HG02884 (cell line): ENCODE data around the gene ASNS.
"Not testable (repeated sequence)": the region's sequence is repeated elsewhere in the genome, so short reads cannot be mapped to it uniquely, and the experiment has no call there.

Source experiments
- ATAC-seq: cut with Tn5 transposase; IDR thresholded peaks from one replicate; pipeline ENCODE4 v1.9.1; 2021; ENCODE audit warnings: mild to moderate bottlenecking, moderate library complexity; ENCODE audit not compliant: unreplicated experiment

ASNS gene

GRCh38 chr7:97872025-97872669 is at the start of gene ASNS:
ASNS (minus strand) TSS chr7:97872408; CDS start chr7:97869156, 3,252 bp downstream.
- peak; percentile 98 for ATAC-seq

GRCh38 chr7:97921254-97921653 is 49.0 kb upstream of the ASNS start:
- ATAC-seq: not testable (repeated sequence)

DNA sequence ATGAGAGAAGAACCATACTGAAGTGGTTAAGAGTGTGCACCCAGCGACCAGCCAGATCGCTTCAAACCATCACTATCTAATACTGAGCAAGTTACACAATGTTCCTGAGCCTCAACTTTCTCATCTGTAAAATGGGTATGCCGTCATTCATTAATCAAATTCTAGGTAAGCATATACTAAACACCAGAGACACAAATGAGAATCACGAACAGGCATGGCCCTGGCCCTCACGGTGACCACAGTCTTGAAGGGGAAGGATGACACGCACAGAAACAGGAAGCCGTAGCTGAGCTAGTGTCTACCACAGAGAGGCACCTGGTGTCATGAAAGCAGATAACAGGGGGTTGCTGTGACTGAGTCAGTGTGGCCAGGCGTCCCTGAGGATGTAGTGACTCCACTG is 43.1 kb upstream of the ASNS start:
- ATAC-seq: not testable (repeated sequence)

DNA sequence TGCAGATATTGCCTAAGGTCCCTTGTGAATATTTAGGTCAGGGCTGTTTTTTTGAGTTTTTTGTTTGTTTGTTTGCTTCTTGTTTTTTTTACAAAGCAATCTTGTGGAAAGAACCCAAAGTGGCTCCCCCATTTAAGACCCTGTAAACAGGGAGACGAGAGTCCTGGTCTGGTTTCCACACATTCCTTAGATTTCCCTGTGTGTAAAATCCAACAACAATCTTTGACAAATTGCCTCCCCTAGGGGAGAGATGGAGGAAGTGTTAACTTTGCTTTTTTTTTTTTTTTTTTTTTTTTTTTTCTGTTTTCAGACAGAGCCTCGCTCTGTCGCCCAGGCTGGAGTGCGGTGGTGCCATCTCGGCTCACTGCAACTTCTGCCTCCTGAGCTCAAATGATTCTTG is 40.1 kb upstream of the ASNS start:
- ATAC-seq: not testable (repeated sequence)

GRCh38 chr7:97896893-97897292 is 24.7 kb upstream of the ASNS start:
- ATAC-seq: not testable (repeated sequence)

GRCh38 chr7:97891721-97892120 is 19.5 kb upstream of the ASNS start:
- not testable (repeated sequence) for ATAC-seq

DNA sequence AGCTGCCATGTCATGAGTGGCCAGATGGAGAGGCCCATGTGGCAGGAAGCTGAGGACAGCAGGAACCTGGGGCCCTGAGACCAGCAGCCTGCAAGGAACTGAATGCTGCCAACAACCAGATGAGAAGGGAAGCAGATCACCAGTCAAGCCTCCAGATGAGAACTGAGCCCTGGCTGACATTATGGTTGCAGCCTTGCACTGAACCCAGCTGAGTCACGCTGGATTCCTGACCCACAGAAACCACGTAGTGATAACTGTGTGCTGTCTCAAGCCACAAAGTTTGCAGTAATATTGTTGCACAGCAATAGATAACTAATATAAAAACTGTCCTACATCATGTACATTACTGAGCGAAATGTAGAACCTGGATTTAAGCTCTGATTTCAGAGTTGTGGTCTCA is 7.3 kb upstream of the ASNS start:
- ATAC-seq: not testable (repeated sequence)

DNA sequence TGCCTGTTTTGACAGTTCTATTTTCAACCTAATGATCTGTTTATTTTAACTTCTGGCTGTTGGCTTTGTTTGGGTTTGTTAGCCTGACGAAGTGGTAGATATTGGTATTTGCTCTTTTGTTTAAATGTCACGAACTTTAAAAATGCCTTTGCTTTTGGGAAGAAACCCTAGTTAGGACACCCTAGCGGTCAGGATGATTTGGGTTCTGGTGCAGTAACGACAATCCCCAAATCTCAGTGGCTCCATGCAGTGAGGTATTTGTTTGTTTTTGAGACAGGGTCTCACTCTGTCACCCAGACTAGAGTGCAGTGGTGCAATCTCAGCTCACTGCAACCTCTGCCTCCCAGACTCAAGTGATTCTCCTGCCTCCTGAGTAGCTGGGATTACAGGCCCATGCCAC is 2.7 kb upstream of the ASNS start:
- not testable (repeated sequence) for ATAC-seq

- no peak for ATAC-seq
These were observed 1.4 kb upstream of the ASNS start for GRCh38 chr7:97873606-97874005.

DNA sequence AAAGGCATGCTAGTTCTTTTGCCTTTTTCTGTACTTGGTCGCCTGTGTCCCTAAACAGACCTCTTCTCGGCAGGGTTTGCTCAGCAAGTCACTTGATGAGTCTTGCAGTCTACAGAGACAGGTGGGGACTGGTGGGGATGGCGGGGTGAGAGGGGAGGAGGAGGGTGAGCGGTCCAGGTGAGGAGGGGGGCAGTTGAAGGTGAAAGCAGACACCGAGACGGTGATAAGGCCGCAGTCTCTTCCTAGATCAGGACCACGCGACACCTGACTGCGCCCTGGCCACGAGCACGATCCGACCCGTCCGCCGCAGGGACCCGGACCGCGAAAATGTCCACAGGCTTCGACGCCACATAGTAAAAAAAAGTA is 566 bp downstream of the ASNS start:
- ATAC-seq: peak; percentile 15

DNA sequence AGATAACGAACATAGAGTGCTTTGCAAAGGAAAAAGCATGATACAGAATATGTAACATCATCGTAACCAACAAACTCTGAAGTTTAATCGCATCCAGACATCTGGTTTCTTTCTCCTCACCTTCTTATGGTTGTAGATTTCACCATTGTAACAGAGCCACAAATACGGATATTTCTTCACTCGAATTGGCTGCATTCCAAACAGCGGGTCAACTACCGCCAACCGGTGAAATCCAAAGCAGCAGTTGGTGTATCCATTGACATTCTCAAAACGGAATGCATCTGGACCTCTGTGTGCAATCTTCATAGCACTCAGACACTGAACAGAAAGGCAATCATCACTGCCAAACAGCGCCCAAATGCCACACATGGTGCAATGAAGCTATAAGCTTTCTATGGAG is 3.4 kb downstream of the ASNS start:
- ATAC-seq: no peak

- no peak for ATAC-seq
These were observed 3.9 kb downstream of the ASNS start for GRCh38 chr7:97868314-97868713.

- ATAC-seq: no peak
These were observed 7.1 kb downstream of the ASNS start for GRCh38 chr7:97865104-97865503.

DNA sequence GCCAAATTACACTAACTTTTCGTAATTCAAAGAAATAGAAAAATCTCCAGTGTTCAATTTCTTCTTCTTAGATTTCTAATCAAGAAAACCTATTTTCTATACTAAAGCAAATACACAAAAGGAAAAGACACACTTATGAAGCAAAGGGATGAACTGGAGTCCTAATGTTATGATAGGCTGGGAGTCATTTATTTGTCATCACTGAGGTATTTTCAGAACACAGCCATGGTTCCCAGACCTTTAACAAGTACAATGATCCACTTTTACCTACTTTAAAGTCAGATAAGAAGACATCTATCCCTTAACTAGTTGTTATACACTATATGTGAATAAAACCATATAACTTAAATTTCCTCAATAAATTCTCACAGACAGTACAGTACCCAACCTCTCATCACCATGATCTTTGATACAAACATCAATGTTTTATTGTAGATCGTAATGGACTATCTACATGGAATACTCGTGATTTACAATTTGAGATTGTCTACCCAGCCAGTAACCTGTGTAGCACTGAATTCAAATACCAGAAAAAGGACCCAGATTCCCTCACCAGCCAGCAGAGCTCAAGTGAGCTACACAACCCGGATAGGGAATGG is 12.5 kb downstream of the ASNS start:
- ATAC-seq: no peak

DNA sequence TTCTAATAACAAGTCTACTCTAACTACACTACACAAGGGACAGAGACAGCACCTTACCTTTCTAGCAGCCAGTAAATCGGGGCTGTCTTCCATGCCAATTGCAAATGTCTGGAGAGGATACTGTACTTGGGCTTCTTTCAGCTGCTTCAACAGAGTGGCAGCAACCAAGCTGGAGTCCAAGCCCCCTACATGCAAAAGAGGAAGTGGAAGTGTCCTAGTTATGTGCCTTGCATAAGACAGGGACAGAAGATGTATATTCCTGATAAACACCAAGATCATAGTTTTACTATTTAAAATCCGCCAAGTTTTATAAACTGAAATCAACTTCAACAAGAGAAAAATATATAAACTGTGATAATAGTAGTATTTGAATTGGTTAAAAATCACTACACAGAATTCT is 14.0 kb downstream of the ASNS start:
- ATAC-seq: no peak

DNA sequence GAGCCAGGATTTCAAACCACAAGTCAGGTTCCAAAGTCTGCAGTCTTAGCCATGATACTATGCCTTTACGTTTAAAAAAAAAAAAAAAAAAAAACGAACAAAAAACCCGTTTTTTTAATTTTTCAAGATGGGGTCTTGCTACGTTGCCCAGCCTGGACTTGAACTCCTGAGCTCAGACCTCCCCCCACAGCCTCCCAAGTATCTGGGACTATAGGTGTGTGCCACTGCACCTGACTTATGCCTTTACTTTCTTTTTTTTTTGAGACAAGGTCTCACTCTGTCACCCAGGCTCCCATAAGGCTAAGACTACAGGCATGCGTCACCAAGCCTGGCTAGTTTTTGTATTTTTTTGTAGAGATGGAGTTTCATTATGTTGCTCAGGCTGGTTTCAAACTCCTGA is 14.7 kb downstream of the ASNS start:
- ATAC-seq: no peak

DNA sequence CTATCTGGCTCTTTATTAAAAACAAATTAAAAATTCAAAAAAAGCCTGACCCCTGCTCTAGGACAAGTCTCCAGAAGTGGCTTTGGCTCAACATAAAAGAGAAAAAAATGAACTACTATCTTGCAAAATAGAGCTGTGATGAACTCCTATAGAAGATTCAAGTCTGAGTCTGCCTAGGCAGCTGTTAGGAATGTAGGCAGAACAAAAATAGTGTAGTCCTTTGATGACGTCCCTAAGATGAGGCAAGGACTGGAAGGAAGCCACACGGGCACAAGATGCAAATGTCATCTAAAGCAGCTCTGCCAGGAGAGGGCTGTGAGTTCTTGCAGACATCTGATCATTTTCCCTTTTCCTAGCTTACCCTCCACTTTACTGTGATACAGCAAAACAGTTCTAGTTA is 20.5 kb downstream of the ASNS start:
- no peak for ATAC-seq

DNA sequence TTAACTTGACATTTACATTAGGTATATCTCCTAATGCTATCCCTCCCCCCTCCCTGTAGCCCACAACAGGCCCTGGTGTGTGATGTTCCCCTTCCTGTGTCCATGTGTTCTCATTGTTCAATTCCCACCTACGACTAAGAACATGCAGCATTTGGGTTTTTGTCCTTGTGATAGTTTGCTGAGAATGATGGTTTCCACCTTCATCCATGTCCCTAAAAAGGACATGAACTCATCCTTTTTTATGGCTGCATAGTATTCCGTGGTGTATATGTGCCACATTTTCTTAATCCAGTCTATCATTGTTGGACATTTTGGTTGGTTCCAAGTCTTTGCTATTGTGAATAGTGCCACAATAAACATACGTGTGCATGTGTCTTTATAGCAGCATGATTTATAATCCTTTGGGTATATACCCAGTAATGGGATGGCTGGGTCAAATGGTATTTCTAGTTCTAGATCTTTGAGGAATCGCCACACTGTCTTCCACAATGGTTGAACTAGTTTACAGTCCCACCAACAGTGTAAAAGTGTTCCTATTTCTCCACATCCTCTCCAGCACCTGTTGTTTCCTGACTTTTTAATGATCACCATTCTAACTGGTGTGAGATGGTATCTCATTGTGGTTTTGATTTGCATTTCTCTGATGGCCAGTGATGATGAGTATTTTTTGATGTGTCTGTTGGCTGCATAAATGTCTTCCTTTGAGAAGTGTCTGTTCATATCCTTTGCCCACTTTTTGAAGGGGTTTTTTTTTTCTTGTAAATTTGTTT is 21.8 kb downstream of the ASNS start:
- not testable (repeated sequence) for ATAC-seq

DNA sequence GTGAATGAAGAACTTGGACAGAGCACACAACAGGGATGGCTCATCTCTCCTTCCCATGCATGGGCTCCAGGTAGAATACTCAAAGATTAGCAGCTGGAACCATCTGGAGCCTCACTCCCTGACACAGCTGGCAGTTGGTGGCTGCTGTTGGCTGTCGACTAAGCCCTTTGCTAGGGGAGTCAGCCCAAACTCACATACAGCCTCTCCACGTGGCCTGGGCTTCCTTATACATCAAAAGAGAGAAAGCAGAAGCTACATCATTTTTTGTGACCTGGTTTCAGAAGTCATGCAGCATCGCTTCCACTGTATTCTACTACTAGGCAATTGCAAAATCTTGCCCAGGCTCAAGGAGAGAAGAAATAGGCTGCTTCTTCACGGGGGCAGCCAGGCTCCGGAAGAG is 24.4 kb downstream of the ASNS start:
- no peak for ATAC-seq

GRCh38 chr7:97846945-97847344 is 25.3 kb downstream of the ASNS start:
- ATAC-seq: no peak

DNA sequence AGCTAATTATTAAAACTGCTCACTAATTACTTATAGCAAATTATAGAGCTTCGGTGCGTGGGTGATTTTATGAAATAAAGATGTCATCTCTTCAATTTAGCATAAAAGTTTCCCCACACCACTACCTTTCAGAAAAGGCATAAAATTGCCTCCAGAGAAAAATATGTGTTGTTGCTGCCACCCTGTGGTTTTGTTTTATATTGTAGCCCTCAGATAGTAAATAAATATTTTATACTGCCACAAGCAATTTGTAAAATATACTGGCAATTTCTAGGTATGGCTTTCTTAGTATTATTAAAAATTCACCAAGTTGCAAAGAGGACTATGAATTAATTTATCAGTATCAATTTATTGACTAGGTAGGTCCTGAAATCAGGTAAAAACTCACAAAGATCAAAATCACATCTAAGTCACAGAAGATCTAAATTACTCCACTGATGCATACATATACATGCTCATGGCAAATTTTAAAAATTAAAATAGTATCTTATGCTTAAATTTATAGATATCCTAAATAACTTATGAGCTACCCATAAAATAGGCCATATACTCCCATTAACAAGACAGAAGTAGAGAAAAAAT is 26.5 kb downstream of the ASNS start:
- no peak for ATAC-seq

- ATAC-seq: no peak
These were observed 28.2 kb downstream of the ASNS start for GRCh38 chr7:97844036-97844435.
